IPS-18c (cell line): ENCODE measurements around the gene HAT1.
"Not testable (repeated sequence)": the region's sequence is repeated elsewhere in the genome, so short reads cannot be mapped to it uniquely, and the experiment has no call there.

Source experiments
- H3K4me3 ChIP-seq: 2 replicates; pipeline ENCODE4 v1.7.0; 2013; ENCODE audit warnings: low read depth, mild to moderate bottlenecking, low read length, moderate library complexity; ENCODE audit not compliant: insufficient read depth
- H3K9me3 ChIP-seq: one replicate; pipeline ENCODE4 v1.6.1; 2013; ENCODE audit warnings: mild to moderate bottlenecking, low read length, moderate library complexity; ENCODE audit not compliant: control insufficient read depth, insufficient read depth

The HAT1 gene, protein sequence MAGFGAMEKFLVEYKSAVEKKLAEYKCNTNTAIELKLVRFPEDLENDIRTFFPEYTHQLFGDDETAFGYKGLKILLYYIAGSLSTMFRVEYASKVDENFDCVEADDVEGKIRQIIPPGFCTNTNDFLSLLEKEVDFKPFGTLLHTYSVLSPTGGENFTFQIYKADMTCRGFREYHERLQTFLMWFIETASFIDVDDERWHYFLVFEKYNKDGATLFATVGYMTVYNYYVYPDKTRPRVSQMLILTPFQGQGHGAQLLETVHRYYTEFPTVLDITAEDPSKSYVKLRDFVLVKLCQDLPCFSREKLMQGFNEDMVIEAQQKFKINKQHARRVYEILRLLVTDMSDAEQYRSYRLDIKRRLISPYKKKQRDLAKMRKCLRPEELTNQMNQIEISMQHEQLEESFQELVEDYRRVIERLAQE

DNA sequence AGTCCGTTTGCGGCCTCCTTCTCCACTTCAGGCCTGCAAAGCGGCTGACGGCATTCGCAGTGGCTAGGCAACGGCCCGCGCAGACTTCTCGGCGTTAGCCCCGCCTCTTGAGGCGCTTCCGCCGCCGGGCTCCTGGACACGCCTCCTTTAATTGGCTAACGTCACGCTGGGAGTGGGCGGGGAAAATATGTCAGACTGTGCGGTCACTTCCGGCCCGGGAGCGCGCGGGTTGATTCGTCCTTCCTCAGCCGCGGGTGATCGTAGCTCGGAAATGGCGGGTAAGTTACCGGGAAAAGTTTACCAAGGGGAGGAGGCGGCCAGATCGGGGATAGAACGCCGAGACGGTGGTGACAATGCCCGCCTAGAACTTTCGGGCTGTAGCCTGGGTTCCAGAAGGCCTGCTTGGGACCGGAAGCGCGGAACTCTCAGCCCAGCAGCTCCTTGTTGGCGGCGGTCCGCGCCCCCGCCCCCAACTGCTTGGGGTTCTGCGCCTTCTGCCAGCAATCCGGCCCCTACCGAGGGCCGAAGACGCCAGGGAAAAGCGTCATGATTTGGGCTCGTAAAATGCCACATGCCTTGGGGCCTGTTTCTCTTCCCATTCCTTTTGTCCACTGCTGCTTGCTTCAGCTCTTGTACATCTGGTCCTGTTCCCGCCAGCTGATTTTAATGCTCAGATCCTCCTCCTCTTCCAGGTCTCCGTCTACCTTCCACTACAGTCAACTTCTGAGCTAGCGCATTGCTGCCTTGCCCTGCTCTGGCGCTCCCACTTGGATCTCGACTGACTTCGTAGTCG lies at the start of gene HAT1:
Gene HAT1, plus strand, starts transcription at position 232 of the 793 bp plus-strand sequence. Its CDS starts 40 bp downstream, at position 272.
- Histone ChIP-seq H3K4me3 (peak within 1 kb of the TSS; percentile 99), H3K9me3 (peaks cover 2% of the 10 kb centered on the region)

DNA sequence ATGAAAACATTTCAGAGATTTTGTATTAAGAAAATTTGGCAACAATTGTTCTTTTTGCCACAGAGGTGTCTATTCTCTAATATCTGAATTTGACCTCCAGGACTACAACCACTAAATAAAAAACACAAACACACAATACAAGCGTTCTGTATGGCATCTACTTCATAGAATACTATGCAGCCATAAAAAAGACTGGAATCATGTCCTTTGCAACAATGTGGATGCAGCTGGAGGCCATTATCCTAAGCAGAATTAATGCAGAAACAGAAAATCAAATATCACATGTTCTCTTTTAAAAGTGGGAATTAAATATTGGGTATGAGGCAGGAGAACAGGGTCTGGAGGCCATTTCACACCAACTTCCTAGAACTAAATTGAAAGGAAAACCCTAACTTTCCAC lies 47.7 kb upstream of the HAT1 start:
- Histone ChIP-seq H3K4me3 (no peak overlapping the region), H3K9me3 (no peaks in the 10 kb centered on the region)

GRCh38 chr2:171874963-171875362 lies 47.3 kb upstream of the HAT1 start:
- Histone ChIP-seq H3K9me3 (no peaks in the 10 kb centered on the region), H3K4me3 (no peak overlapping the region)

DNA sequence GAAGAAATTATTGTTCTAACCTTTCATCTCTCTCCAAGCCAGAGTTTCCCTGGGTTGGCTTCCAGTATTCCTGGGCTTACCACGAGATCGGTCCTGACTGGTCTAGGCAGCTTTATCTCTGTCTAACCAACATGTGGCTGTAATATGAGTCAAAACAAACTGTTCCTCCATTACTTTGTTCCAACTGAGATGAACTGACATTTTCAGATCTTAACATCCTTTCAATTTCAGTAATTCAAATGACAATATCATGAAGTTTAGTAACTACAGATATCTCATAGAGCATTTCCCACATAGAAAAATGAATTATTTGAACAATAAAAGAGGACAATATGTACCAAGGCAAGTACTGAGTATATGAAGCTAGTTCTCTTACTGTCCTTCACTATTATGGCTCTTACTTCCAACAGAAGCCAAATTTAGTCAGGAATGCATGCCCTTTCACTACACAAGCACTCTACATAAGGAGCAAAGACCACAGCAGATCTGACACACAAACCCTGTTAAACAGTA lies 43.7 kb upstream of the HAT1 start:
- Histone ChIP-seq H3K4me3 (no peak overlapping the region), H3K9me3 (no peaks in the 10 kb centered on the region)

DNA sequence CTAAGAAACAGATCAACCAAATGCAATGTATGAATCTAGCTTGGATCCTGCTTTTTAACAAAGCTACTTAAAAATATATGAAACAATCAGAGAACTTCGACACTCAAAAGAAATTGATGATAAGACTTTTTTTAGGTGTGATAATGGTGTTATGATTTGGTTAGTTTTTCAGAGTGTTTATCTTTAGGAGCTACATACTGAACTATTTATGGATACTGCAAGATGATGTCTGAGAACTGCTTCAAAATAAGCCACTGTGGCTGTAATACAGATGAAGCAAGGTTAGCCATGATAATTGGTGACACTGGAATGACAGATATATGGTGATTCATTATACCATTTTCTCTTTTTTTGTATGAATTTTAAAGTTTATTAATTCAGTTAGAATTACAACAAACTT lies 42.4 kb upstream of the HAT1 start:
- H3K4me3 ChIP-seq = no peak overlapping the region

GRCh38 chr2:171880774-171881173 lies 41.5 kb upstream of the HAT1 start:
- H3K9me3 ChIP-seq = no peaks in the 10 kb centered on the region

More for the DNA sequence above, 42.4 kb upstream of the HAT1 start:
- no peaks in the 10 kb centered on the region for H3K9me3 ChIP-seq

DNA sequence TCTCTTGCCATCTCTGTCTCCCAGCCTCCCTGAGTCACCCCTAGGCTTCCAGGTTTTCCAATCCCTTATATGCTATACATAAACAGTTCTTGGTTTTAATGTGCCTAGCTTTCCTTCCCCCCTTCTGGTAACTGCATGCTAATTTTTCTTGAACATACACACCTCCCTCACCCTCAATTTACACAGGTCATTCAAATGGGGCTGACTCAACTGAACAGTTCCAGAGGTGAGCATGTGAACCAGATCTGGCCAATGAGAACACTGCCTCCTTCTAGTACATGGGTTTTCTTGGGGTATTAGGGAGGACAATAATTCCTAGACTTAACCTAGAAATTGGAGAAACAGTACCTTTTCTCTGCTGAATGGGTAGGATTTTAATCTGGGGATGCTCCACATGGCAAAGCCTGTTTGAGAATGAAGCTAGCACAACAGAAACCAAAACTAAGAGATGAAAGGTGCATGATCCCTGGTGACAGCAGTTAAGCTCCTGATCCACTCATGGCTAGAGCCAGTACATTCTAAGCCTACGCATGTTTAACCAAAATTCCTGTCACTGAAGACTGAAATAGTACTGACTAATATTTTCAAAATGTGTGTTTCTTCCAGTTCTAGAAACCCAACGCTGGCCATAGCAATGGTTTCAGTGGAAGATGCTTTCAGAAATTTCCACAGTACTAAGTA lies 40.0 kb upstream of the HAT1 start:
- Histone ChIP-seq H3K4me3 (no peak overlapping the region), H3K9me3 (no peaks in the 10 kb centered on the region)

More at GRCh38 chr2:171880774-171881173, 41.5 kb upstream of the HAT1 start:
- H3K4me3 ChIP-seq = no peak overlapping the region

- no peaks in the 10 kb centered on the region for H3K9me3 ChIP-seq
These were observed 38.9 kb upstream of the HAT1 start for GRCh38 chr2:171883275-171883893.

DNA sequence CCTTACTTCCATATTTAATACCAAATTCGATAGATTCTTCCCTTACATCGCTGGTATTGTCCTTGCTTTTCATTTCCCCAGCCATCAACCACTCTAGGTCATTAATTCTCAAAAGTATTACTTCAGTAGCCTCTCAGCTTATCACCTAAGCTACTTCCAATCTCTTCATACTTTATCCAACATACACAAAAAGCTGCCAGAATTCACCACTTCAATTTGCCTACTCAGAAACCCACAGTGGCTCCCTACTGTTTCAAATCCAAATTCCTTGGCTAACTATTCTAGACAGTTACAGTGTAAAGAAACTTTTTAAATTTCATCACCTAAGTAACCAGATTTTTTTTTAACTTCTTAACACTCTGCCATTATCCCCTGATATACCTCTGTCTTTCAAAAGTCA lies 32.9 kb upstream of the HAT1 start:
- H3K4me3 ChIP-seq = no peak overlapping the region
- H3K9me3 ChIP-seq = no peaks in the 10 kb centered on the region

More at GRCh38 chr2:171883275-171883893, 38.9 kb upstream of the HAT1 start:
- H3K4me3 ChIP-seq = no peak overlapping the region

- Histone ChIP-seq H3K9me3 (no peaks in the 10 kb centered on the region), H3K4me3 (no peak overlapping the region)
These were observed 32.5 kb upstream of the HAT1 start for GRCh38 chr2:171889808-171890207.

DNA sequence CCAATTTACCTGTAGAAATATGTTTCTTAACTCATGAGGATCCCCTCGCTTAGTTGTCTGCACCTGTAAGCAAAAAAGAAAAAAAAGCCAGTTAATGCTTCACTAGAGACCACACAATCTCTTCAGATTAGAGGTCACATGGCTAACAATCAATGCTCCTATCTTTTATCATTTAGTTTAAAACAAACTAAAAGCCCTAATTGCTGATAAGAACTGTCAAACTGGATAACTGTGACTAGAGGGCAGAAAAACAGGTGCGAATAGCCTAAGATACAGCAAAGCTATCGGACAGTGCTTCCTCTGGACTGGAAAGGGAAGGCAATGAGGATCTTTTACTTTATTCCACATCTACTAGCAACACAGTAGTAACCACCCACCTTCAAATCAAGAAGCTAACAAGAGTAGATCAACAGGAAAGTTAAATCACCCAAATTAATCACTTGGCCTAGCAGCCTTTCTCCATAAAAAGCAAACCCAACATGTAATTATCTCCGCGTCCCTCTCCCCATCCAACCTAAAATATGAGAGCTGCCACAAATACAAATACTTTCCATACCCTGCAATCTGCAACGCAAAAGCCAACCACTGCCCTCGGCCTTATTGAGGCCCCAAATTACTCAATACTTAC lies 29.0 kb upstream of the HAT1 start:
- Histone ChIP-seq H3K4me3 (peak overlapping the region; percentile 93), H3K9me3 (peaks cover 2% of the 10 kb centered on the region)

GRCh38 chr2:171893824-171894611 lies 28.2 kb upstream of the HAT1 start, which contains the start of gene SLC25A12:
Gene SLC25A12 (minus strand): TSS chr2:171894244. CDS start chr2:171894214, 30 bp downstream.
- peak within 1 kb of the TSS; percentile 93 for H3K4me3 ChIP-seq
- peaks cover 2% of the 10 kb centered on the region for H3K9me3 ChIP-seq

GRCh38 chr2:171894612-171894947 lies 27.7 kb upstream of the HAT1 start:
- H3K4me3 ChIP-seq = peak overlapping the region; percentile 93
- H3K9me3 ChIP-seq = peaks cover 2% of the 10 kb centered on the region

DNA sequence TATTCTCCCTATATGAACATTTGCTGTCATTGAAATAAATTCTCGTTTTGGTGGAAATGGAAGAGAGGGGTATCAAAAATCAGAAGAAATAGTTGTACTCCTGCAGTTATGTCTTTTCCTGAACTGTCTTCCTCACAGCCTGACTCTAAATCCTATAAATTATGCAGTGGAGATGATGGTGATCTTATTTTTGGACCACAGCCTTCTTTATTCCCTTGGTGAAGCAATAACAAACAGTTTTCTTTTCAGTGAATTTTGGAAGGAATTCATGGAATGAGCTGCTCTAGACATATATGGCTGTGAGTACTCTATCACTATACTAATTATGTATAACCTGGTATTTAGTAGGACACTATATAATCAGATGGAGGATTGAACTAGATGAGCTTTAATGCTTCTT lies 26.5 kb upstream of the HAT1 start:
- Histone ChIP-seq H3K9me3 (peaks cover 2% of the 10 kb centered on the region), H3K4me3 (no peak overlapping the region)

- not testable (repeated sequence) for H3K9me3 ChIP-seq, H3K4me3 ChIP-seq
These were observed 22.5 kb upstream of the HAT1 start for GRCh38 chr2:171899623-171900282.
